HepG2 (cell line): ENCODE results near the gene LSS. TPM values are rescaled to one million over a fixed set of nuclear protein-coding genes. Genes with fewer than 3 reads are reported as not detected.
A peak's percentile ranks its signal among the peaks of the same experiment; 100 is the strongest.

ENCODE experiments used
- ATAC-seq: fragments of 200-7000 bp; cut with Tn5 transposase; 3 replicates; pipeline ENCODE4 v1.9.1; 2020; ENCODE audit warnings: mild to moderate bottlenecking, moderate library complexity
- BruUV-seq: library from RNA; stranded (reverse); fragments of 400-500 nt; replicated peaks from 2 replicates; lab custom pipeline; 2021; lab: Mats Ljungman, UMichigan
- CTCF ChIA-PET: fragments of 300-600 bp; formaldehyde crosslinking; extraction: SDS; loops from one replicate; lab custom pipeline; 2021; ENCODE audit warnings: low total read pairs, inconsistent platforms, low intra/inter-chr PET ratio; lab: Yijun Ruan, JAX
- POLR2A ChIA-PET: fragments of 350-600 bp; sonication (Branson Sonifier 250); formaldehyde crosslinking; loops from one replicate; lab custom pipeline; 2020; ENCODE audit warnings: antibody characterized with exemption, inconsistent platforms; lab: Yijun Ruan, JAX
- DNase-seq: peaks from one replicate; pipeline ENCODE4 v3.0.0-alpha.2; 2015; ENCODE audit warnings: low spot score
- FAIRE-seq: peaks from 3 replicates; lab custom pipeline; 2011; peaks lifted over from hg19 to GRCh38; lab: Jason Lieb, UNC
- H2AFZ ChIP-seq: one replicate; pipeline ENCODE4 v1.6.1; 2011; ENCODE audit warnings: low read length, inconsistent platforms
- H3K27ac ChIP-seq: fragments of 300-600 bp; 3 replicates; pipeline ENCODE4 v1.8.0; 2011; ENCODE audit warnings: mixed run types, mild to moderate bottlenecking, mixed read lengths, low read length, inconsistent platforms; ENCODE audit not compliant: insufficient read depth; ENCODE audit errors: extremely low read length
- H3K27me3 ChIP-seq, 2 experiments: fragments of 200-600 bp in 1 of 2; 2 replicates in 1 of 2; 3 replicates in 1 of 2; pipeline versions ENCODE4 v1.6.0 to v1.8.0; 2011; ENCODE audit warnings: low read length in 2 of 2, mild to moderate bottlenecking in 2 of 2, moderate library complexity in 2 of 2, inconsistent platforms in 1 of 2; ENCODE audit not compliant: insufficient read depth in 2 of 2, control insufficient read depth in 1 of 2
- H3K36me3 ChIP-seq, 2 experiments: fragments of 200-600 bp in 1 of 2; replicated peaks in 1 of 2; 2 replicates in 1 of 2; 3 replicates in 1 of 2; pipeline versions ENCODE4 v1.5.1 to v1.8.0; 2011; ENCODE audit warnings: low read length in 2 of 2, inconsistent platforms in 1 of 2; ENCODE audit not compliant: insufficient read depth in 2 of 2, control insufficient read depth in 1 of 2
- H3K4me1 ChIP-seq: 2 replicates; pipeline ENCODE4 v1.5.1; 2012; ENCODE audit warnings: low read length, inconsistent platforms; ENCODE audit not compliant: insufficient read depth
- H3K4me2 ChIP-seq: 2 replicates; pipeline ENCODE4 v1.6.0; 2011; ENCODE audit warnings: low read depth, low read length, inconsistent platforms
- H3K4me3 ChIP-seq, 3 experiments: fragments of 200-600 bp in 1 of 3; sonication (generic), shearing (Covaris generic) in 1 of 3; replicated peaks in 1 of 3; 2 replicates each; pipeline ENCODE4 v1.5.1; 2011 to 2016; ENCODE audit warnings: low read length in 3 of 3, inconsistent platforms in 2 of 3, low read depth in 2 of 3, mild to moderate bottlenecking in 2 of 3, control low read depth in 1 of 3, mixed read lengths in 1 of 3; ENCODE audit not compliant: insufficient read depth in 1 of 3
- H3K79me2 ChIP-seq: one replicate; pipeline ENCODE4 v1.6.1; 2011; ENCODE audit warnings: low read length, inconsistent platforms; ENCODE audit not compliant: insufficient read depth
- H3K9ac ChIP-seq: 2 replicates; pipeline ENCODE4 v1.6.0; 2011; ENCODE audit warnings: mild to moderate bottlenecking, low read depth, low read length, inconsistent platforms; ENCODE audit not compliant: insufficient read depth
- H3K9me3 ChIP-seq: 2 replicates; pipeline ENCODE4 v1.5.1; 2012; ENCODE audit warnings: mild to moderate bottlenecking, low read length
- H4K20me1 ChIP-seq: 2 replicates; pipeline ENCODE4 v1.6.0; 2011; ENCODE audit warnings: inconsistent platforms, mild to moderate bottlenecking, low read length, moderate library complexity; ENCODE audit not compliant: insufficient read depth
- FOXO1 ChIP-seq: sonication (generic); formaldehyde crosslinking; IDR thresholded peaks from 2 replicates; pipeline ENCODE4 v1.4.0; 2020; ENCODE audit warnings: missing genetic modification reagents
- HOXA3 ChIP-seq: sonication (generic); formaldehyde crosslinking; IDR thresholded peaks from 2 replicates; pipeline ENCODE4 v1.5.0; 2020; ENCODE audit warnings: missing genetic modification reagents
- PAXIP1 ChIP-seq: sonication (generic); formaldehyde crosslinking; conservative IDR thresholded peaks from 2 replicates; pipeline ENCODE4 v1.4.0; 2020; ENCODE audit warnings: mild to moderate bottlenecking, missing genetic modification reagents, moderate library complexity
- POLR2AphosphoS5 ChIP-seq: IDR thresholded peaks from 2 replicates; pipeline ENCODE4 v1.6.1; 2012; ENCODE audit warnings: low read depth, low read length
- WGBS: methylation state at CpG from one replicate; pipeline ENCODE4 v1.1.6; 2017; ENCODE audit warnings: low lambda C conversion rate; 5-methylcytosine and 5-hydroxymethylcytosine counted together
- in situ Hi-C: cut with HindIII; loops from 2 replicates; pipeline ENCODE4 v1.10.0; 2017; ENCODE audit warnings: low pct_unique_long_range_greater_than_20kb; ENCODE audit not compliant: extremely low pct_ligation_motif_present
- intact Hi-C: fragments of 100-400 bp; cut with micrococcal nuclease; formaldehyde crosslinking; loops from one replicate; pipeline ENCODE4 v1.10.0; 2022; ENCODE audit not compliant: unreplicated experiment
- polyA plus RNA-seq, 8 experiments: library from polyadenylated mRNA; depleted of rRNA in 3 of 8; stranded (reverse) in 7 of 8; unstranded in 1 of 8; fragments of >200 nt; fragmentation: Illumina TruSeq in 4 of 8; extraction: Trizol in 4 of 8; gene quantifications; 2 replicates each; pipeline versions ENCODE4 v1.2.1 to v1.2.3, GENCODE V29; 2011 to 2016; ENCODE audit warnings: low read depth in 4 of 8, missing spikeins in 1 of 8, mixed read lengths in 1 of 8; ENCODE audit not compliant: insufficient read depth in 1 of 8
- total RNA-seq, 5 experiments: library from RNA; depleted of rRNA; stranded (reverse); fragments of >200 nt; fragmentation: Illumina TruSeq; extraction: Trizol; gene quantifications; 2 replicates each; pipeline ENCODE4 v1.2.3, GENCODE V29; 2016; ENCODE audit warnings: low read depth in 1 of 5

The LSS gene
- total and polyA plus RNA-seq, 2 of the 13 experiments (the other 11 are each of a cell fraction or from before 2014, with no cell fraction given), result 72.6 to 113 TPM

DNA sequence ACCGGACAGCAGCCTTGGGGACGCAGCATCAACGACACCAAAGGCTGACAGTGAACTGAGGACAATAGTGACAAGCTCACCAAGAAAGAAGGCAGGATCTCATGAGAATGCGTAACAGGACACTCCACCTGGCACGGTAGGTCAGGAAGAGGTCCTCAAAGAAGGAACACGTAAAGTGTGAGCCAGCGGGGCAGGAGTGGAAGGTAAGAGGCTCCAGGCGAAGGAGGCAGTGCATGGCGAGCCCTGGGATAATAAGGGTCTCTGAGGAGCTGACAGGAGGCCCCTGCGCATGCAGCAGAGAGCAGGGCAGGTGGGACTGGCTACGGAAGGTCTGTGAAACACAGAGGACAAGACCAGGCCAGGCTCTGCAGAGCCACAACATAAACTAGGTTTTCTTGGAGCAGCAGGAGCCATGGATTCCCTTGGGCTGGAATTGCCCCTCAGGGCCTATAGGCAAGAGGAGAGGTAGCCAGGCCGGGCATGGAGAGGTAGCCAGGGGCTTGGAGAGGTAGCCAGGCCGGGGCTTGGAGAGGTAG, 8.2 kb downstream of the LSS start:
- H3K27me3 ChIP-seq, result no peaks in the 10 kb centered on the region
- H2AFZ ChIP-seq, result no peak overlapping the region
- H4K20me1 ChIP-seq, result peaks cover 16% of the 10 kb centered on the region
- ATAC-seq (no peak), FAIRE-seq (no peak), DNase-seq (no peak)
- no TSS peak for BruUV-seq
- H3K79me2 ChIP-seq, result peaks cover 53% of the 10 kb centered on the region
- peaks cover 13% of the 10 kb centered on the region for H3K4me1 ChIP-seq
- ChIA-PET POLR2A (no interaction called here), CTCF (no interaction called here)
- WGBS, result 97% methylated on average over 13 of the region's 13 CpGs
- no peak for TF ChIP-seq HOXA3
- TF ChIP-seq FOXO1 (CRISPR knock-in tag), result no peak
- TF ChIP-seq POLR2AphosphoS5, result 0 out of 2 replicates have a peak, but pooled peaks have one; percentile 21
- TF ChIP-seq PAXIP1 (CRISPR knock-in tag), result no peak
- H3K9me3 ChIP-seq, result no peaks in the 10 kb centered on the region
- intact Hi-C loops (loop anchor here (10.0 kb wide), 1 partner anchor 64 kb away; the partner anchor contains the start of genes MCM3AP and YBEY), in situ Hi-C loops (no loop called here)
- H3K4me2 ChIP-seq, result no peak overlapping the region
- H3K9ac ChIP-seq, result no peak overlapping the region
- H3K27ac ChIP-seq, result no peak overlapping the region
- no peak overlapping the region for H3K4me3 ChIP-seq
- peaks cover 14 to 63% of the 10 kb centered on the region in 2 experiments for H3K36me3 ChIP-seq
